Measurements from ENCODE around the gene AP3S2. TPM values are rescaled to one million over a fixed set of nuclear protein-coding genes. Genes with fewer than 3 reads are reported as not detected.
A peak's percentile ranks its signal among the peaks of the same experiment; 100 is the strongest.

AP3S2 gene
- polyA plus RNA-seq, 3 donors: 30.8 to 41.2 (median 32.4) TPM

- no peaks in the 10 kb centered on the region for H3K27me3 ChIP-seq (ENCODE audit: control insufficient read depth in 2 of 2, insufficient read depth in 2 of 2, low read length in 2 of 2)
- H3K4me1 ChIP-seq (ENCODE audit: control insufficient read depth in 1 of 2, insufficient read depth in 2 of 2, low read length in 2 of 2): peaks cover 15 to 22% of the 10 kb centered on the region in 2 donors
- no peak overlapping the region for H3K4me2 ChIP-seq (replicated peaks; ENCODE audit: extremely low read depth, low read length, poor library complexity, severe bottlenecking)
- no peaks in the 10 kb centered on the region for H3K9me3 ChIP-seq (replicated peaks in 1 of 2; ENCODE audit: control insufficient read depth in 1 of 2, insufficient read depth in 1 of 2, low read length in 2 of 2)
- peaks cover 0 to 6% (median 5%) of the 10 kb centered on the region in 3 donors for H3K27me3 Mint-ChIP-seq (ENCODE audit: low read depth in 3 of 3)
- H3K9ac ChIP-seq (ENCODE audit: insufficient read depth, low read length, poor library complexity, severe bottlenecking): no peak overlapping the region
- DNase-seq: peak in 1 of 3 donors; percentile 2
- H3K79me2 ChIP-seq (ENCODE audit: insufficient read depth, low read length): peaks cover 47% of the 10 kb centered on the region
- no peak overlapping the region for H2AFZ ChIP-seq (ENCODE audit: insufficient read depth, low read depth, low read length, poor library complexity, severe bottlenecking)
- WGBS (ENCODE audit: insufficient coverage): 97% methylated on average over 18 of the region's 29 CpGs
- H3K27ac Mint-ChIP-seq: peak overlapping the region in 1 of 7 donors; percentile 58
- peaks cover 88 to 95% of the 10 kb centered on the region in 2 donors for H3K36me3 Mint-ChIP-seq
- H4K20me1 ChIP-seq (ENCODE audit: insufficient read depth, low read length): peaks cover 100% of the 10 kb centered on the region
- no peak for TF ChIP-seq CTCF (IDR thresholded peaks at IDR 0.05)
- H3K4me3 ChIP-seq (replicated peaks in 1 of 3; ENCODE audit: low read depth in 2 of 3, low read length in 3 of 3): no peak overlapping the region
- no peak overlapping the region for H3K27ac ChIP-seq (ENCODE audit: low read depth in 1 of 2, low read length in 2 of 2)
- H3K4me3 Mint-ChIP-seq: no peak overlapping the region
- H3K9me3 Mint-ChIP-seq: peaks cover 0 to 10% (median 0%) of the 10 kb centered on the region in 7 donors
- intact Hi-C loops (cut with micrococcal nuclease): no loop called here
- H3K36me3 ChIP-seq (replicated peaks in 1 of 2; ENCODE audit: control insufficient read depth in 1 of 2, insufficient read depth in 2 of 2, low read length in 2 of 2): peaks cover 79 to 95% of the 10 kb centered on the region in 2 donors
- peaks cover 46% of the 10 kb centered on the region for H3K4me1 Mint-ChIP-seq
Measured at GRCh38 chr15:89805241-89806209, 88.3 kb downstream of the AP3S2 start.

- no peak overlapping the region for H3K4me3 ChIP-seq (replicated peaks in 1 of 3; ENCODE audit: low read depth in 2 of 3, low read length in 3 of 3)
- H3K4me2 ChIP-seq (replicated peaks; ENCODE audit: extremely low read depth, low read length, poor library complexity, severe bottlenecking): no peak overlapping the region
- H3K27ac ChIP-seq (ENCODE audit: low read depth in 1 of 2, low read length in 2 of 2): no peak overlapping the region
- H3K9me3 ChIP-seq (replicated peaks in 1 of 2; ENCODE audit: control insufficient read depth in 1 of 2, insufficient read depth in 1 of 2, low read length in 2 of 2): no peaks in the 10 kb centered on the region
- peaks cover 0 to 6% (median 5%) of the 10 kb centered on the region in 3 donors for H3K27me3 Mint-ChIP-seq (ENCODE audit: low read depth in 3 of 3)
- peaks cover 100% of the 10 kb centered on the region for H4K20me1 ChIP-seq (ENCODE audit: insufficient read depth, low read length)
- 52% methylated on average over 16 of the region's 29 CpGs for WGBS (ENCODE audit: insufficient coverage)
- H3K36me3 ChIP-seq (replicated peaks in 1 of 2; ENCODE audit: control insufficient read depth in 1 of 2, insufficient read depth in 2 of 2, low read length in 2 of 2): peaks cover 88 to 99% of the 10 kb centered on the region in 2 donors
- H3K27ac Mint-ChIP-seq: peak overlapping the region; percentile 19 to 82 (median 56)
- peaks cover 0 to 6% (median 0%) of the 10 kb centered on the region in 7 donors for H3K9me3 Mint-ChIP-seq
- peak; percentile 59 to 74 (median 70) for DNase-seq
- peaks cover 35% of the 10 kb centered on the region for H3K79me2 ChIP-seq (ENCODE audit: insufficient read depth, low read length)
- H3K27me3 ChIP-seq (ENCODE audit: control insufficient read depth in 2 of 2, insufficient read depth in 2 of 2, low read length in 2 of 2): no peaks in the 10 kb centered on the region
- intact Hi-C loops (cut with micrococcal nuclease): no loop called here
- peaks cover 54% of the 10 kb centered on the region for H3K4me1 Mint-ChIP-seq
- no peak for TF ChIP-seq CTCF (IDR thresholded peaks at IDR 0.05)
- H3K4me1 ChIP-seq (ENCODE audit: control insufficient read depth in 1 of 2, insufficient read depth in 2 of 2, low read length in 2 of 2): peaks cover 15 to 22% of the 10 kb centered on the region in 2 donors
- no peak overlapping the region for H3K9ac ChIP-seq (ENCODE audit: insufficient read depth, low read length, poor library complexity, severe bottlenecking)
- no peak overlapping the region for H2AFZ ChIP-seq (ENCODE audit: insufficient read depth, low read depth, low read length, poor library complexity, severe bottlenecking)
- H3K4me3 Mint-ChIP-seq: peak overlapping the region in 1 of 2 donors; percentile 55
- peaks cover 95 to 98% of the 10 kb centered on the region in 2 donors for H3K36me3 Mint-ChIP-seq
Measured at GRCh38 chr15:89803941-89804800, 89.6 kb downstream of the AP3S2 start.
